Measurements from ENCODE around the gene CDC42. TPM values are rescaled to one million over a fixed set of nuclear protein-coding genes. Genes with fewer than 3 reads are reported as not detected.

The CDC42 gene
- total and polyA plus RNA-seq, 9 of the 15 experiments (the other 6 are each of a cell fraction or from before 2014, with no cell fraction given) = 186 to 398 (median 325) TPM

DNA sequence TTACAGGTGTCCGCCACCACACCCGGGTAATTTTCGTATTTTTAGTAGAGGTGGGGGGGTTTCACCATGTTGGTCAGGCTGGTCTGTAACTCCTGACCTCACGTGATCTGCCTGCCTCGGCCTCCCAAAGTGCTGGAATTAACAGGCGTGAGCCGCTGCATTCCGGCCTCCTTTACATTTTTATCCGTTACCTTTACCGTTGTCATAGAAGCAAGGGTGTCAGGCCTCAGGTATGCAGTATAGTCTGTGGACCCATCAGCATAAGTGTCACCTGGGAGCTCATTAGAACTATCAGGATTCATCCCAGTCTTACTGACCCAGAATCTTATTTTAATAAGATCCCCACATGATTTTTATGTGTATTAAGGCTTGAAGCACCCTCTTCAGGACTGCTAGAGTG, 5.4 kb downstream of the CDC42 start:
- CTCF ChIA-PET (ENCODE audit: low intra/inter-chr PET ratio) = no interaction called here

DNA sequence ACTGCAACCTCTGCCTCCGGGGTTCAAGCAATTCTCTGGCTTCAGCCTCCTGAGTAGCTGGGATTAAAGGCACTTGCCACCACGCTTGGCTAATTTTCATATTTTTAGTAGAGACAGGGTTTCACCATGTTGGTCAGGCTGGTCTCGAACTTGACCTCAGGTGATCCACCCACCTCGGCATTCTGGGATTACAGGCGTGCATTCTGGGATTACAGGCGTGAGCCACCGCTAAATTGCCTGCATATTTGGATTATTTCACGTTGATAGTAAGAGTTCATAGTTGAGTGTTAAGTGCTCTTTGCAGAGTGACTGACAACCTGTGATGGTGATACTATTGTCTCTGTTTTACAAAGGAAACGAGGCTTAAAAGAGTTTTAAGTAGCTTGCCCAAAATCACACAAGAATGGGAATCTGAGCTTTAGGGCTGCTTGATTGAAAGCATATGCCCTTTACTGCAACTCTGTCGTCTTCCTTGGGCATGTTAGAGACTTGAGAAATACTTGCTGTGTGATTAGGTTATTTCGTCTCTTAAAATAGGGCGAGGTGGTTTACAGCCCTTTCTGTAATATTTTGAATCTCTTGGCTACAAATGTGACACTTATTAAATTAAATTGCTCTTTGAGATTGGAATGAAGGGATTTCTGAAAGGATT, 12.4 kb downstream of the CDC42 start:
- DNase-seq (ENCODE audit: extremely low read depth in 1 of 4, low spot score in 3 of 4) = no peak
- Histone ChIP-seq H3K4me2 (ENCODE audit: insufficient read depth, low read length) (no peak overlapping the region), H3K9me1 (ENCODE audit: control insufficient read depth, insufficient read depth, low read length) (peaks cover 4% of the 10 kb centered on the region), H3K79me2 (ENCODE audit: control insufficient read depth, insufficient read depth, low read length) (peaks cover 100% of the 10 kb centered on the region), H3K4me1 (replicated peaks in 1 of 2; ENCODE audit: control insufficient read depth in 2 of 2, insufficient read depth in 2 of 2, low read length in 2 of 2) (peaks cover 0 to 2% of the 10 kb centered on the region in 2 experiments; a peak in 2 of 5 replicates), H3K9ac (ENCODE audit: insufficient read depth in 1 of 2, low read depth in 2 of 2, low read length in 2 of 2) (no peak overlapping the region), H4K20me1 (replicated peaks; ENCODE audit: control insufficient read depth, insufficient read depth, low read length) (peaks cover 51% of the 10 kb centered on the region), H2AFZ (ENCODE audit: low read depth, low read length) (no peak overlapping the region), H3K27ac (ENCODE audit: extremely low read depth, low read depth, low read length) (no peak overlapping the region), H3K27me3 (ENCODE audit: control insufficient read depth in 2 of 2, insufficient read depth in 2 of 2, low read length in 2 of 2) (no peaks in the 10 kb centered on the region), H3K9me3 (replicated peaks; ENCODE audit: control insufficient read depth, insufficient read depth, low read depth, low read length) (no peaks in the 10 kb centered on the region), H3K36me3 (ENCODE audit: control insufficient read depth, insufficient read depth, low read length) (peaks cover 55% of the 10 kb centered on the region), H3K4me3 (no peak overlapping the region)
- WGBS (ENCODE audit: insufficient coverage, low coverage, missing lambda C conversion rate) = 90% methylated on average over 12 of the region's 12 CpGs
- no peak for ATAC-seq
- TSS peak; percentile 5 for BruUV-seq (replicated peaks)
- ChIA-PET POLR2A (interaction anchor here (0.7 to 3.4 kb wide), 5 partner anchors 8 to 12 kb away, joined by 3 to 47 read pairs (median 4); partner anchors contain the start of gene CDC42), CTCF (ENCODE audit: low intra/inter-chr PET ratio) (no interaction called here)
- no peak for FAIRE-seq
- in situ Hi-C loops (cut with MboI) (no loop called here), intact Hi-C loops (cut with micrococcal nuclease) (no loop called here)
- TF ChIP-seq WHSC1 (IDR thresholded peaks at IDR 0.05; ENCODE audit: low read length) (no peak), SMAD4 (CRISPR knock-in tag; conservative IDR thresholded peaks at IDR 0.05) (no peak), TBL1XR1 (IDR thresholded peaks at IDR 0.05; ENCODE audit: low read length in 2 of 2) (no peak), CEBPB (tag; IDR thresholded peaks at IDR 0.05) (0 out of 2 replicates have a peak, but pooled peaks have one; percentile 14), ZBTB1 (CRISPR knock-in tag; IDR thresholded peaks at IDR 0.05; ENCODE audit: borderline replicate concordance, low read depth) (no peak), POLR2A (conservative IDR thresholded peaks at IDR 0.05) (no peak)
- TF ChIP-seq, protein P1, sequence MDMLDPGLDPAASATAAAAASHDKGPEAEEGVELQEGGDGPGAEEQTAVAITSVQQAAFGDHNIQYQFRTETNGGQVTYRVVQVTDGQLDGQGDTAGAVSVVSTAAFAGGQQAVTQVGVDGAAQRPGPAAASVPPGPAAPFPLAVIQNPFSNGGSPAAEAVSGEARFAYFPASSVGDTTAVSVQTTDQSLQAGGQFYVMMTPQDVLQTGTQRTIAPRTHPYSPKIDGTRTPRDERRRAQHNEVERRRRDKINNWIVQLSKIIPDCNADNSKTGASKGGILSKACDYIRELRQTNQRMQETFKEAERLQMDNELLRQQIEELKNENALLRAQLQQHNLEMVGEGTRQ (CRISPR knock-in tag; IDR thresholded peaks at IDR 0.05) = no peak
- TF ChIP-seq, protein P2, sequence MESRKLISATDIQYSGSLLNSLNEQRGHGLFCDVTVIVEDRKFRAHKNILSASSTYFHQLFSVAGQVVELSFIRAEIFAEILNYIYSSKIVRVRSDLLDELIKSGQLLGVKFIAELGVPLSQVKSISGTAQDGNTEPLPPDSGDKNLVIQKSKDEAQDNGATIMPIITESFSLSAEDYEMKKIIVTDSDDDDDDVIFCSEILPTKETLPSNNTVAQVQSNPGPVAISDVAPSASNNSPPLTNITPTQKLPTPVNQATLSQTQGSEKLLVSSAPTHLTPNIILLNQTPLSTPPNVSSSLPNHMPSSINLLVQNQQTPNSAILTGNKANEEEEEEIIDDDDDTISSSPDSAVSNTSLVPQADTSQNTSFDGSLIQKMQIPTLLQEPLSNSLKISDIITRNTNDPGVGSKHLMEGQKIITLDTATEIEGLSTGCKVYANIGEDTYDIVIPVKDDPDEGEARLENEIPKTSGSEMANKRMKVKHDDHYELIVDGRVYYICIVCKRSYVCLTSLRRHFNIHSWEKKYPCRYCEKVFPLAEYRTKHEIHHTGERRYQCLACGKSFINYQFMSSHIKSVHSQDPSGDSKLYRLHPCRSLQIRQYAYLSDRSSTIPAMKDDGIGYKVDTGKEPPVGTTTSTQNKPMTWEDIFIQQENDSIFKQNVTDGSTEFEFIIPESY (CRISPR knock-in tag; IDR thresholded peaks at IDR 0.05) = peak; percentile 56; the same call in 1 of the 2 replicates
- TF ChIP-seq, protein P3, sequence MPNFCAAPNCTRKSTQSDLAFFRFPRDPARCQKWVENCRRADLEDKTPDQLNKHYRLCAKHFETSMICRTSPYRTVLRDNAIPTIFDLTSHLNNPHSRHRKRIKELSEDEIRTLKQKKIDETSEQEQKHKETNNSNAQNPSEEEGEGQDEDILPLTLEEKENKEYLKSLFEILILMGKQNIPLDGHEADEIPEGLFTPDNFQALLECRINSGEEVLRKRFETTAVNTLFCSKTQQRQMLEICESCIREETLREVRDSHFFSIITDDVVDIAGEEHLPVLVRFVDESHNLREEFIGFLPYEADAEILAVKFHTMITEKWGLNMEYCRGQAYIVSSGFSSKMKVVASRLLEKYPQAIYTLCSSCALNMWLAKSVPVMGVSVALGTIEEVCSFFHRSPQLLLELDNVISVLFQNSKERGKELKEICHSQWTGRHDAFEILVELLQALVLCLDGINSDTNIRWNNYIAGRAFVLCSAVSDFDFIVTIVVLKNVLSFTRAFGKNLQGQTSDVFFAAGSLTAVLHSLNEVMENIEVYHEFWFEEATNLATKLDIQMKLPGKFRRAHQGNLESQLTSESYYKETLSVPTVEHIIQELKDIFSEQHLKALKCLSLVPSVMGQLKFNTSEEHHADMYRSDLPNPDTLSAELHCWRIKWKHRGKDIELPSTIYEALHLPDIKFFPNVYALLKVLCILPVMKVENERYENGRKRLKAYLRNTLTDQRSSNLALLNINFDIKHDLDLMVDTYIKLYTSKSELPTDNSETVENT (CRISPR knock-in tag; IDR thresholded peaks at IDR 0.05) = no peak

More for the DNA sequence above, 5.4 kb downstream of the CDC42 start:
- DNase-seq (ENCODE audit: extremely low read depth in 1 of 4, low spot score in 3 of 4) = no peak
- WGBS (ENCODE audit: insufficient coverage, low coverage, missing lambda C conversion rate) = 96% methylated on average over 10 of the region's 10 CpGs
- Histone ChIP-seq H3K4me3 (no peak overlapping the region), H4K20me1 (replicated peaks; ENCODE audit: control insufficient read depth, insufficient read depth, low read length) (peaks cover 38% of the 10 kb centered on the region), H3K27me3 (ENCODE audit: control insufficient read depth in 2 of 2, insufficient read depth in 2 of 2, low read length in 2 of 2) (no peaks in the 10 kb centered on the region), H3K4me1 (replicated peaks in 1 of 2; ENCODE audit: control insufficient read depth in 2 of 2, insufficient read depth in 2 of 2, low read length in 2 of 2) (peaks cover 10 to 14% of the 10 kb centered on the region in 2 experiments; a peak in 4 of 5 replicates), H3K9me3 (replicated peaks; ENCODE audit: control insufficient read depth, insufficient read depth, low read depth, low read length) (peaks cover 2% of the 10 kb centered on the region; the same call in 1 of the 2 replicates), H2AFZ (ENCODE audit: low read depth, low read length) (no peak overlapping the region), H3K27ac (ENCODE audit: extremely low read depth, low read depth, low read length) (no peak overlapping the region), H3K79me2 (ENCODE audit: control insufficient read depth, insufficient read depth, low read length) (peaks cover 98% of the 10 kb centered on the region), H3K4me2 (ENCODE audit: insufficient read depth, low read length) (no peak overlapping the region), H3K36me3 (ENCODE audit: control insufficient read depth, insufficient read depth, low read length) (peaks cover 46% of the 10 kb centered on the region), H3K9me1 (ENCODE audit: control insufficient read depth, insufficient read depth, low read length) (peaks cover 3% of the 10 kb centered on the region), H3K9ac (ENCODE audit: insufficient read depth in 1 of 2, low read depth in 2 of 2, low read length in 2 of 2) (no peak overlapping the region)
- TF ChIP-seq ZNF644 (tag; IDR thresholded peaks at IDR 0.05; ENCODE audit: low read depth) (no peak), RBFOX2 (IDR thresholded peaks at IDR 0.05; ENCODE audit: low read depth, low read length) (0 out of 2 replicates have a peak, but pooled peaks have one; percentile 16)
- POLR2A ChIA-PET = no interaction called here
- no peak for ATAC-seq
- BruUV-seq (replicated peaks) = no TSS peak
- FAIRE-seq = no peak
- intact Hi-C loops (cut with micrococcal nuclease) (no loop called here), in situ Hi-C loops (cut with MboI) (no loop called here)
